NCI-H1930 (cell line): Measurements from ENCODE around the gene NFATC2.

Experiments used
- DNase-seq, 2 experiments: peaks; one replicate each; lab custom pipeline; 2025; lab: John Stamatoyannopoulos, UW

The NFATC2 gene

DNA sequence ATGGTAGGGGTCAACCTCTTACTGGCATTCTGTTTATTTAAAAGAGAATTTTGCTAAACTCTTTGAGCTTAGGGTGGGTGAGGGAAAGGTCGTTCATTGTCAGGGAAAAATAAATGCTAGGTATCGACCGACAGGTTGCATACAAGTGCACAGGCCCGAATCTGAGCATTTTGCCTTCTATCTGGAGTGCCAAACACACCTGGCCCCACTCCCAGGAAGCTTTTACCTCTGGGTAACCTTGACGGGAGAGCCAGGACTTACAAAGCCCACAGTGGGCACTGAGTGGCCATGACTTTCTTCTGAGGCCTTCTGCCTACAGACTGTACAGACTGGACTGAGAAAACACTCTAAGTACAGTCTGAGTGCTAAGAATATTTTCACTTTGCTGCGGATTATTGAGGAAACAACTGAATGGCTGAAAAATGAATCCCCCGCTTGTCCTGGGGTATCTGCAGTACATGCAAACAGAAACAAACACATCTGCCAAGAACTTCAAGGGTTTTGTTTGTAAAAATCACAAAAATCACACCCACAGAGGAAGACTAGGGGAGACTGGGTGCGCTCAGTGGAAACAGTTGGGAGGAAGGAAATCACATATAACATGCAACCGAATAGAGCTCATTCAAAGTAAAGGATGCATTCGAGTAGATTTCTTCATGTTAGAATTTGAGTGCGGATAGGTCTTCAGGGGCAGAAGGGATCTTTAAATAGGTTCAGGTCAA is 152.8 kb downstream of the NFATC2 start:
- DNase-seq = no peak

- no peak for DNase-seq
Measured at GRCh38 chr20:51388756-51389542, 153.6 kb downstream of the NFATC2 start.

- DNase-seq = no peak
Measured at GRCh38 chr20:51388227-51388626, 154.3 kb downstream of the NFATC2 start.

- no peak for DNase-seq
Measured at GRCh38 chr20:51387125-51387875, 155.2 kb downstream of the NFATC2 start.

DNA sequence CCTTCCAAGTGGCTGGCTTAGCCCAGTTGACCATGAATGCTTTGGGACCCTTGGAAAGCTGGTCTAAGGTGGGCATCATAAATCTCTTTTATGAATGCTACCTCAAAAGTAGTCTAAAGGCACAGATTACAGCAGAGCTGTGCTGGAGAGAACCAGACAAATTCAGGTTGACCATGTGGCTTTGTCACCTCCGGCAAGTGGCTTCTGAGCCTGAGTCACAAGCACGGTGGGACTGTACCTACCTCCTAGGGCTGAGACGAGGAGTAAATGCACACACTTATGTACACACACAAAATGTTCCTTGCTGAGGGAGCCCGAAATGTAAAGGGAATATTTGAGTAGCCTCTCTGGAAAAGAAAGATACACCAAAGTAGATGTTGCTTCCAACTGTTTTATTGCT is 155.9 kb downstream of the NFATC2 start:
- no peak for DNase-seq

DNA sequence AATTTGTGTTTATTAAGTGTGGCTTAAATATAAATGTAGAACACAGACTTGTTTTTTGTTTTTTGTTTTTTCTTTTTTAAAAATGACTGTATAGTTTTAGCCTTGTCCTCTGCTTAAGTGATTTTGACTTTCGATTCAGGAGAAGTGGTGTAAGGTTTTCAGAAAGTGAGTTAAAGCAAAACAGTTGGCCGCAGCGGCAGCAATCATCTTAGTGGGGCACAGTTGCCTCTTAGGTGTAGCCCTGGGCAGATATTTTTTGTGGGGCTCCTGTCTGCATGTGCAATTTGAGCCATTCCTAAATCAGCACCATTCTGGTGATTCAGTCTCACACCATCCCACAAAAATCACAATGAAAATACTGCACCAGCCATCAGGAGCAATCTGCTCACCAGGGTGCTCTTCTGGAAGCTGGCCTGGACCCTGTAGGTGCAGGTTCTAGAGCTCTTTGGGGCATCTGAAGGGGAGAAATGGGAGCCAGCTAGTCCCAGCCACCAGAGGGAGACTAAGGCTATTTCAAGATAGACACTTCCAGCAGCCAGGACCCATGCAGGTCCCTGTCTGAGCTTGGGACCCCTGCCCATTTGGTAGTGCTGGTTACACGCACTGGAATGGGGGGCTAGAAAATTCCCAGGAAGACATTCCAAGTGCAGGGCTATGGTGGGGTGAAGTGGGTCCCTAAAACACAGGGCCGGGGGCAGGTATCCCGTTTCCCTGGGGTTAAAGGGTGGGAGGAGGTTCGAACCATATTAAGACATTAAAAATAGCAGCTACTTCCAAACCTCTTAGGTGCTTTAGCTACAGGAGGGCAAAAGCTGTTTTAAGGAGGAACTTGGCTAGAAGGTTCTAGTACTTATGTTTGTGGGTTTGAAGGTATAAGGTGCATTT is 156.6 kb downstream of the NFATC2 start:
- DNase-seq = peak; percentile 17 to 18

- no peak for DNase-seq
Measured at GRCh38 chr20:51384875-51385274, 157.6 kb downstream of the NFATC2 start.

DNA sequence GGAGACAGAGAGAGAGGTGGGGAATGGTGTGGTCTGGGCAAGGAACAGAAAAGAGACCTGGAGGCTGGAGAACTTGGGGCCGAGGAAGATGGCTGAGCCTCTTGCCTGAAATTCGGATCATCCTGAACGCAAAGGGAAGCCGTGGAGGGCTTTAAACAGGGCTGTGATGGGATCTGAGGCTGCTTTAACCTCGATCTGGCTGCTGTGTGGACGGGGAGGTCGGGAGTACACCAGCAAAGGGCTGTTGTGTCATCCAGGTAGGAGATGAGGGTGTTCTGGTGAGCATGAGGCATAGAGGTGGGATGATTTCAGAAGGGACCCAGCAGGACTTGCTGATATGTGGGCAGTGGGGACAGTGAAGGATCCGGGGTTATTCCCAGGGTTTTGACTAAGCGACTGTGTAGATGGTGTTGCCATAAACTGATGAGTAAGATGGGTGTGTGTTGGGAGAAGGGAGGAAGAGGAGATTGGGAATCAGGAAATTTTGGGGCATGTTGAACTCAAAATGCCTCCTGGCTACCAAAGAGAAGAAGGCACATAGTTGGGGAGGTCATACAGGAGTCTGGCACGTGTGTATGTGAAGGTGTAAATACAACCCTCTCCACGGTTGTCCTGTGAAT is 158.5 kb downstream of the NFATC2 start:
- no peak for DNase-seq

DNA sequence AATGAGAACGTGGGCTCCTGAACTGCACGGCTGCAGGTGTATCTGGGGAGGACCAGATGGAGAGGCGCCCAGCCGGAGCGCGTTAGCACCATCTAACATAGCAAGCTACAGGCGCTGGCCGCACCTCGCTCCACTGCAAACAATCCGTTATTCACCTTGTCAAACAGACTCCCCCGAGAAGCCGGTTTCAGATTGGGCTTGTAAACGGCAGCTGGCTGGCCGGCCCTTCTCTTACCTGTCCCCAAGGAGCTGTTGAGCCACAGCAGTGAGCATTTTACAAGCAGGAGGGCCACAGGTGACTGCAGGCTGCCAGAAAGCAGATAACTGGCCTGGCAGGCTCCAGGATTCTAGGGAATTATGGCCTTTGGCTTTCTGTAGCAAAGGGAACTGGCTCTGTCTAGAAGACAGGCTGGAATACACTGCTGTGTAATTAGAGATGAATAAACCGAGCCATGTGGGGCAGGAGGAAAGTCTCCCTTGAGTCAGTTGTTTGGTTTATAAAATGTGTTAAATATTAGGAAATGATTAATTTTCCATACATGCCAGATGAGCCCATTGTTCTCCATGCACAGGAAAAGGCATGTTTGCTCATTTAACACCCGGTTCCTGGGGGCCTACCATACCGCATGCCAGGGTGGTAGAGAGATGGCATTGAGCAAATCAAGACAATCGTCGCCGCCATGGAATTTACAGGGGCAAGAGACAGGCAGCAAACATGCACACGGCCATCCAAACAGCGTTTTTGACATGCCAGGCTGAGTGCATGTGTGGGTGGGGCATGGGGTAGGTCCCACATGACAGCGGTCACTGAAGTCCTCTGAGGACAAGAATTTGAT is 159.3 kb downstream of the NFATC2 start:
- peak; percentile 26 to 47 for DNase-seq

DNA sequence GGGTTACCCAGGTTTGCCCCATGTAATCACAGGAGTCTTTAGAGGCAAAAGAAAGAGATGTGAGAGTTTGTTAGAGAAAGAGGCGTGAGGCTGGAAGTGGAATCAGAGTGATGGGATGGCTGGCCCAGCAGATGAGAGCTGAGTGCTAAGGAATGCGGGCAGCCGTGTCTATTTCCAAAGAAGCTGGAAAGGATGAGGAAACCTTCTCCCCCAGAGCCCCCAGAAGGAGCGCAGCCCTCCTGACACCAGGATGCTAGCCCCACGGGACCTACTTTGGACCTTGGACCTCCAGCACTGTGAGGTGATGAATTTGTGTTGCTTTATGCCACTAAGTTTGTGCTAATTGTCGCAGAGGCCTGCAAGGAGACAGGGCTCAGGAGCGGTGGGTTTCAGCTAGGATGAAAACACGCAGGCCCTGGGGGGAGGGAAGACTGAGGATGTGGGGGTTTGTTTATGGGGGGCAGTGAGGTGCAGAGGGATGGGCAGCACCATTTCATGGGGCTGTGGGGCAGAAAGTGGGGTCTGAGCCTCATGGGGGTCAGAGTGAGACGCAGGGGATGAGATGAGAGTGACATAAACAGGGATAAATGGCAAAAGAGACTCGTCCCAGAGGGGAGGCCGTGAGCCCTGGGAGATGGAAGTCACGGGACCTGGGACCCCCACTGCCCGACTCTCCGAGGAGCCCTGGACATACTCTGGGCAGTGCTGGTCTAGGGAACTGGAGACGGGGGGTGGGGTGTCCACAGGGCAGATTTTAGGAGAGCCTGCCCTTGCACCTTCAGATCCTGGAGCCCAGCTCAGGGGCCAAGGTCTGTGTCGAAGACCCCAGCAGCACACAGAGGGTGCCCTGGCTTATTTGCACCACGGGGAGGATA is 160.2 kb downstream of the NFATC2 start:
- no peak for DNase-seq

GRCh38 chr20:51381557-51381956 is 161.0 kb downstream of the NFATC2 start:
- DNase-seq = no peak

DNA sequence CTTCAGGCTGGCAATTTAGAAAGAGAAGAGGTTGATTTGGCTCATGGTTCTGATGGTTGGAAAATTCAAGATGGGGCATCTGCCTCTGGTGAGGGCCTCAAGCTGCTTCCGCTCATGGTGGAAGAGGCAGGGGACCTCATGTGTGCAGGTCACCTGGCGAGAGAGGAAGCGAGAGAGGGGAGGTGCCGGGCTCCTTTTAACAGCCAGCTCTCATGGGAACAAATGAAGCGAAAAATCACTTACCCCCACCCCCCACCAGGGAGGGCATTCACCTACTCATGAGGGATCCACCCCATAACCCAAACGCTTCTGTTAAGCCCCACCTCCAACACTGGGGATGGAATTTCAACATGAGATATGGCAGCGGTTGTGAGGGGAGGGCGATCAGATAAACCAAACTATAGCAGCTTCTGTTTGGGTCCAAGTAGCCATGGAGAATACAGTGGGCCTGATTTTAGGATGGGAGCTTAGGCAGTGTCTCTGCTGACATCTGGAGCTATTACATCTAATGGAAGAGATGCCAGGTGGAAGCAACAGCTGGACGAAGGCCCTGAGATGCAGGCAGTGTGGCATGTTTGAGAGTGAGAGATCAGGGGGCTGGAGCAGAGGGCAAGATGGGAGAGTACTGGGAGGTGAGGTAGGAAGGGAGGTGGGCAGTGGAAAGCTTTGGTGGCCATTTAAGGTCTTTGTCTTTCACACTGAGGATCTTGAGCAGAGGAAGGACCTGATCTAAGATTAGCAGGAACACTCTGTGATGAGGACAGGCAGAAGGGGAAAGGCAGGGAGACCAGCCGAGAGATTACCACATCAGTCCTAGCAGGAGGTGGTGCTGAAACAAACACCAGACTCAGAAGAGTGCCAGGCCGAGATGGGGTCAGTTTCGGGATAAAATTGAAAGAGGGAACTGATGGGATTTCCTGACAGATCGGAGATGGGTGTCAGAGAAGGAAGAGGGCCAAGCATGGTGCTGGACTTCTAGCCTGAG is 161.8 kb downstream of the NFATC2 start:
- no peak for DNase-seq

DNA sequence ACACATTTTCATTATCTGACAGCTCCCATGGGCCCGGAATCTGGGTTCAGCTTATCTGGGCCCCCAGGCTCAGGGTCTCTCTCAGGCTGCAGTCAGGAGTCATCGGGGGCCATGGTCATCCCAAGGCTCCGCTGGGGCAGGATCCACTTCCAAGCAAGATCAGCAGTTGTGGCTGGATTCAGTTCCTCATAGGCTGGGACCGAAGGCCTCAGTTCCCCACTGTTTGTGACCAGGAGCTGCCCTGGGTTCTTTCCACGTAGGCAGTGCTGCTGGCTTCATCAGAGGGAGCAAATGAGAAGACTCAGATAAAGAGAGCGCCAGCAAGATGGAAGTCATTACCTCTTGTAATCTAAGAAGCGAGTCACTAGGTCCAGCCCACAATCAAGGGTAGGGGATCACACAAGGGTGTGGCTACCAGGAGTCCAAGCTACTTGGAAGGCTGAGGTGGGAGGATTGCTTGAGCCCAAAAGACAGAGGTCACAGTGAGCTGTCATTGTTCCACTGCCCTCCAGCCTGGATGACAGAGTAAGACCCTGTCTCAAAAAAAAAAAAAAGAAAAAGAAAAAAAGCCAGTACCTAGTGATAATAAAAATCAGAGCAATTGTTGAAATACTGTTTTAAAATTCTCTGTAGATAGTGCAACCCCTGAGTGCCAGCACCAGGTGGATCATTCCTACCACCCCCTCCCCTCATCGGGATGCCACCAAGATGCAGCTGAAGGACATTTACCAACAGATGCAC is 162.7 kb downstream of the NFATC2 start:
- DNase-seq = no peak

- DNase-seq = peak in 1 of 2 experiments; percentile 32
Measured at GRCh38 chr20:51378171-51378928, 164.2 kb downstream of the NFATC2 start.

- no peak for DNase-seq
Measured at GRCh38 chr20:51377132-51377531, 165.4 kb downstream of the NFATC2 start.

GRCh38 chr20:51376111-51376510 is 166.4 kb downstream of the NFATC2 start:
- DNase-seq = no peak

GRCh38 chr20:51375561-51375960 is 167.0 kb downstream of the NFATC2 start:
- DNase-seq = no peak
